KG1 (cell line): ENCODE data around the gene NAPG.
A peak's percentile ranks its signal among the peaks of the same experiment; 100 is the strongest.
"Not testable (repeated sequence)": the region's sequence is repeated elsewhere in the genome, so short reads cannot be mapped to it uniquely, and the experiment has no call there.

Source experiments
- DNase-seq: peaks from one replicate; lab custom pipeline; 2025; lab: John Stamatoyannopoulos, UW

The NAPG gene

GRCh38 chr18:10514601-10515000 lies 11.2 kb upstream of the NAPG start:
- DNase-seq = no peak

GRCh38 chr18:10515456-10515855 lies 10.4 kb upstream of the NAPG start:
- no peak for DNase-seq

- DNase-seq = no peak
These were observed 9.7 kb upstream of the NAPG start for GRCh38 chr18:10516078-10516477.

- DNase-seq = no peak
These were observed 7.1 kb upstream of the NAPG start for GRCh38 chr18:10518595-10519255.

GRCh38 chr18:10519366-10519765 lies 6.5 kb upstream of the NAPG start:
- DNase-seq = no peak

- peak; percentile 50 for DNase-seq
These were observed 5.6 kb upstream of the NAPG start for GRCh38 chr18:10519999-10520935.

- DNase-seq = no peak
These were observed 4.3 kb upstream of the NAPG start for GRCh38 chr18:10521566-10521965.

GRCh38 chr18:10522574-10522973 lies 3.3 kb upstream of the NAPG start:
- DNase-seq = no peak

GRCh38 chr18:10523544-10523943 lies 2.3 kb upstream of the NAPG start:
- DNase-seq = no peak

- DNase-seq = no peak
These were observed 1.1 kb upstream of the NAPG start for GRCh38 chr18:10524507-10525370.

- peak; percentile 73 for DNase-seq
These were observed 496 bp upstream of the NAPG start for GRCh38 chr18:10525371-10525691.

GRCh38 chr18:10526561-10526949 lies 728 bp downstream of the NAPG start:
- no peak for DNase-seq

GRCh38 chr18:10528439-10528838 lies 2.6 kb downstream of the NAPG start:
- no peak for DNase-seq

- no peak for DNase-seq
These were observed 4.2 kb downstream of the NAPG start for GRCh38 chr18:10530002-10530401.

- no peak for DNase-seq
These were observed 5.0 kb downstream of the NAPG start for GRCh38 chr18:10530852-10531251.

GRCh38 chr18:10533111-10533510 lies 7.3 kb downstream of the NAPG start:
- DNase-seq = no peak

GRCh38 chr18:10536280-10536679 lies 10.5 kb downstream of the NAPG start:
- no peak for DNase-seq

GRCh38 chr18:10537765-10538164 lies 11.9 kb downstream of the NAPG start:
- no peak for DNase-seq

GRCh38 chr18:10539124-10539523 lies 13.3 kb downstream of the NAPG start:
- not testable (repeated sequence) for DNase-seq

GRCh38 chr18:10543277-10543676 lies 17.4 kb downstream of the NAPG start:
- DNase-seq = no peak

GRCh38 chr18:10544093-10544748 lies 18.4 kb downstream of the NAPG start:
- no peak for DNase-seq
